LNCaP clone FGC (cell line): ENCODE results near the gene ZBTB43.

Source experiments
- DNase-seq: peaks from one replicate; pipeline ENCODE4 v3.0.0-alpha.2; 2011; ENCODE audit warnings: low read depth
- H3K4me3 ChIP-seq: 2 replicates; pipeline ENCODE4 v1.5.1; 2011; ENCODE audit warnings: mild to moderate bottlenecking, low read depth, low read length, control low read depth
- TF ChIP-seq, protein P1 (sequence below): IDR thresholded peaks from 2 replicates; pipeline ENCODE4 v1.5.1; 2012; ENCODE audit warnings: mild to moderate bottlenecking; ENCODE audit not compliant: control insufficient read depth, insufficient read depth; ENCODE audit errors: extremely low read depth

The ZBTB43 gene

DNA sequence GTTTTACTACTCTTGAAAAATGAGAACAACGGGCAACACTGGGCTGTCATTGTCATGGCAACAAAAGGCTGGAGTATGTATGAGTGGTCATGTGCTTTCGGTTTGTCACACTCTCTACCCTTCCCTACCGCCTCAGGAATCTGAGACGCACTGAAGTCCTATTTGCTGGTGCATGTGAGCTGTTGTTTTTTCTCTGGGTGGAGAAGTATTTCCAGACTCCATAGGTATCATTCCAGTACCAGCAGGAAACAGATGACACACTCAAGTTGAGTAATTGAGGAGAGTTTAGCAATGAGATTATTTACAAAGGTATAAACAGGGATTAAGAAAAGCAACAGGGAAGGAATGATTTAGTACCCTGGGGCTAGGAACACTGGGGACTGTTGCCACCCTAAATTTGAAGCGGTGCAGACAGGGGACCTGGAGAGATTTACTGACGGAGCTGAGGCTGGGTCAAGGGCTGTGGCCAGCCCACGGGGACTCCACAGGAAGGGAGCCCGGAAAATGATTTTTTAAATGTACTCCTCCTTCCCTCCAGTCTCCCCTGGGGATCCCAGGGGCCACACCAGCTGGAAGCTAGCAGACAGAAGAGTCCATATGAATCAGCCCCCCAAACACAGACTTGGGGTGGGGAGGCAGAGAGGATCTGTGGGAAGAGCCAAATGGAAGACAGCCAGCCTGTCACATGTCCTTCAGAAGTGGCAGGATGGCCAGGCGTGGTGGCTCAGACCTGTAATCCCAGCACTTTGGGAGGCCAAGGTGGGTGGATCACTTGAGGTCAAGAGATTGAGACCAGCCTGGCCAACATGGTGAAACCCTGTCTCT, 13.2 kb upstream of the ZBTB43 start:
- DNase-seq: no peak
- TF ChIP-seq, protein P1, sequence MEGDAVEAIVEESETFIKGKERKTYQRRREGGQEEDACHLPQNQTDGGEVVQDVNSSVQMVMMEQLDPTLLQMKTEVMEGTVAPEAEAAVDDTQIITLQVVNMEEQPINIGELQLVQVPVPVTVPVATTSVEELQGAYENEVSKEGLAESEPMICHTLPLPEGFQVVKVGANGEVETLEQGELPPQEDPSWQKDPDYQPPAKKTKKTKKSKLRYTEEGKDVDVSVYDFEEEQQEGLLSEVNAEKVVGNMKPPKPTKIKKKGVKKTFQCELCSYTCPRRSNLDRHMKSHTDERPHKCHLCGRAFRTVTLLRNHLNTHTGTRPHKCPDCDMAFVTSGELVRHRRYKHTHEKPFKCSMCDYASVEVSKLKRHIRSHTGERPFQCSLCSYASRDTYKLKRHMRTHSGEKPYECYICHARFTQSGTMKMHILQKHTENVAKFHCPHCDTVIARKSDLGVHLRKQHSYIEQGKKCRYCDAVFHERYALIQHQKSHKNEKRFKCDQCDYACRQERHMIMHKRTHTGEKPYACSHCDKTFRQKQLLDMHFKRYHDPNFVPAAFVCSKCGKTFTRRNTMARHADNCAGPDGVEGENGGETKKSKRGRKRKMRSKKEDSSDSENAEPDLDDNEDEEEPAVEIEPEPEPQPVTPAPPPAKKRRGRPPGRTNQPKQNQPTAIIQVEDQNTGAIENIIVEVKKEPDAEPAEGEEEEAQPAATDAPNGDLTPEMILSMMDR: no peak
- H3K4me3 ChIP-seq: no peak overlapping the region

DNA sequence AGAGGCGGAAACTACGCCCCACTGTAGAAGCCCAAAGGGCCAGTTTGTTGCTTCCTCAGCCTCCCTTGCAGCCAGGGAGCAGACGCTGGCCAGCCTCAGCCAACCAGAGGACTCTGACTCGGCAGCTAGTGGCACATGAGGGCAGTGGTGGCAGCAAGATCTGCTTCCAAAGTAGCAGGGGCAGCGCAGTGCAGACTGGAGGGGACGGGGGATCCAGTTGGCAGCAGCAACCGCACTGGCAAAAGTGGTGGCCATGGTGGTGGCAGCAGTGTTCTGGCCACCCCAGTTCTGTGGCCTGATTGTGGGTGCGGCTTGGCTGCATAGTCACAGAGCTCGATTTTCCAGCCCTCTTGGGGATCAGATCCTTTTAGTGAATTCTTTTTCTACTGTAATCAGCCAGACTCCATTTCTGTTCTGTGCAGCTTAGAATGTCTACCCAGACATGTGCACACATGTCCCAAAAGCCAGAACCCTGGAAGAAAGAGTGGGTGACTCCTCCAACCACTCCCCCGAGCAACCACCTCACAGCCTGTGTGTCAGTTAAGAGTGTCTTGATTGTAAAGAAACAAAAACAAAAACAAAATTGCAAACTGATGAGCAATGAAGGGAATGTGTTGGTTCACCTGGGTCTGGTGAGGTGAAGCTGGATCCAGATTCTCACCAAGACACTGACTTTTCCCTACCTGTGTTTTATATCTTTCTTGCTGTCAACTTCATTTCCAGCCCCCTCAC, 11.0 kb upstream of the ZBTB43 start:
- H3K4me3 ChIP-seq: no peak overlapping the region
- TF ChIP-seq, protein P1: no peak
- DNase-seq: no peak

GRCh38 chr9:126794441-126794840, 10.4 kb upstream of the ZBTB43 start:
- TF ChIP-seq, protein P1: no peak
- H3K4me3 ChIP-seq: no peak overlapping the region
- no peak for DNase-seq

DNA sequence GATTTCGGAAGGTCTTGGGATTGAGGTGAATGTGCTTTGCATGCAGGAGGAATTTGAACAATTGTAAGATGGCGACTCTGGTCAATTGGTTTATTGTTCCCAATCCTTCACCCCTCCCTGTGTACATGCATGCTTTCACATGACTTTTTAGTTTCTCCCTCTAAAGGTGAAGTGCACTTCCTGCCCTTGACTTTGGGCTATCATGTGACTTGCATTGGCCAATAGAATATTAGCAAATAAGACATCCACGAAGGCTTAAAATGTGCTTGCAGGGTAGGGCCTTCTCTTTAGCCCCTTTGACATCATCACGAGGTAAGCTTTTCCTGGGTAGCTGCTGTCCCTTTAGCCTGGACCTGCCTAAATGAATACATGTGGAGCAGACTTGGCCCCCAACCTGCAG, 8.1 kb upstream of the ZBTB43 start:
- H3K4me3 ChIP-seq: no peak overlapping the region
- TF ChIP-seq, protein P1: no peak

DNA sequence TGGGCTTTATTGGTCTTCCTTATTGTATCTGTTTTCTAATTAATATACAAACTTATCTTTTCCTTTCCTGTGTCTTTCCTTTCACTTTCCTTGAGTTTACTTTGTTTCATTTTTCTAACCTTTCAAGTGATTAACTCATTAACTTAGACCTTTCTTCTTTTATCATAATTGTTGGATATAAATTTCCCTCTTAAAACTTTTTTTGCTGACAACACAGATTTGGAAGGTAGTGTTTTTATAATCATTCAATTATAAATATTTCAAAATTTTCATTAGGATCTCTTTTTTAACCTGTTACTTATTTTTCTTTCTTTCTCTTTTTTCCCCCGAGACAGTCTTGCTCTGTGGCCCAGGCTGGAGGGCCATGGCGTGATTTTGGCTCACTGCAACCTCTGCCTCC, 6.9 kb upstream of the ZBTB43 start:
- no peak for DNase-seq
- TF ChIP-seq, protein P1: no peak
- no peak overlapping the region for H3K4me3 ChIP-seq

More for the DNA sequence above, 8.1 kb upstream of the ZBTB43 start:
- no peak for DNase-seq

DNA sequence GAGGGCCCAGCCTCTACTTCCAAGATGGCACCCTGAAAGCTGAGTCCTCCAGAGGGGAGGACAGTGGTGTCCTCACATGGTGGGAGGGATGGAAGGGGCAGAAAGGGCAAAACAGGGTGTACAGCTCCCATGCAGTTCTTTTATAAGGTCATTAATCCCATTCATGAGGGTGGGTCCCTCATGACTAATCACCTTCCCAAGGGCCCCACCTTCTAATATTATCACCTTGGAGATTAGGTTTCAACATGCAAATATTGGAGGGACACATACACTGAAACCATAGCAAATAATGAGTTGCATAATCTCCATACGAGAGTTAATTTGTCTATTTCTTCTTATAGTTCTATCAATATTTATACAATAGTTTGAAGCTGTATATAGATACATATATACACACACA, 5.8 kb upstream of the ZBTB43 start:
- TF ChIP-seq, protein P1: no peak

More for the DNA sequence above, 5.8 kb upstream of the ZBTB43 start:
- DNase-seq: no peak
- no peak overlapping the region for H3K4me3 ChIP-seq
